COLO829 (cell line): ENCODE measurements around the gene ZNF831.

Experiments
- DNase-seq: peaks from one replicate; pipeline ENCODE4 v3.0.0; 2012; ENCODE audit warnings: low spot score

Gene ZNF831

GRCh38 chr20:59179988-59180387, 16.4 kb downstream of the ZNF831 start:
- DNase-seq = no peak

DNA sequence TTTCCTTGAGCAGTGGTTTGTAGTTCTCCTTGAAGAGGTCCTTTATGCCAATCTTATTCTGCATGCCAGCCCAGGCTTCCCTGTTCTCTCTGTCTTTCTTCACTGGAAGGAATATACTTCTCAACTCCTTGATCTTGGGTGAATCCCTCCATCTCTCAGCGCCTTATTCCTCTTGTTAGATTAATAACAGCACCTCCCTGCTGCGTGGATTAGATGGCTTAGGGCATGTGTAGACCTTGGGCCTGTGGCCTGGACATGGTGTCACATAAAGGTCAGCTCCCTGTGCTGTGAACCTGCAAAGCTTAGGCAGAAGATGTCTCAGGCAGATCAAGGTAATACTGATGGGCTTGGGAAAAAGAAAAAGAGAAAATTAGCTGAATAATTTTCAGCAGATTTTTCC, 18.3 kb downstream of the ZNF831 start:
- no peak for DNase-seq

DNA sequence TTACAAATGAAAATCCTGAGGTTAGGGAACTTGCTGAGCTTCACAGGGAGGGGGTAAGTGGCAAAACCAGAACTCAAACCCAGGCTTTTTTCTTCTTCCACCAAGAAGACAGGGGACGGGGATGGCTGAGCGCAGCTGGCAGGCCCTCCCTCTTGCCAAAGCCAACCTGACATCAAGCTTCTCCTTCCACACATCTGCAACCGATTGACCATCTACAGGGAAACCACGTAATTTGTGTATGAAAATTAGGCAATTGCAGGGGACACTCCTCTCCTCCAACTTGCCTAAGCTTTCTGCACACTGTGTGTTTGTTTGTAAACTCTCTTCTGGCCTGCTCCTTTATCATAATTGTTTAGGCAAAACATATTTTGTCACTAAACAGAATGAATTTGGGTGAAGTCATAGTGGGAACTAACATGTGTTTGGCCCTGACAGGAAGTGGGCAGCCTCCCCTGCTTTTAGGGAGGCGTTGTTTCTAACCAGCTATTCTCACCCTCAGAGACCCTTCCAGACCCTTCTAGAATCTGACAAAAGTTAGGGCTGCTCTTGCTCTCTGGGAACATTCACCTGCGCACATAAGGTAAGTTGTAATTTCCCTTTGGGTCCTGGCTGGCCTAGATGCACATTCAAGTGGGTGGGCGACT, 18.9 kb downstream of the ZNF831 start:
- DNase-seq = no peak

- no peak for DNase-seq
Measured at GRCh38 chr20:59183751-59184150, 20.1 kb downstream of the ZNF831 start.

DNA sequence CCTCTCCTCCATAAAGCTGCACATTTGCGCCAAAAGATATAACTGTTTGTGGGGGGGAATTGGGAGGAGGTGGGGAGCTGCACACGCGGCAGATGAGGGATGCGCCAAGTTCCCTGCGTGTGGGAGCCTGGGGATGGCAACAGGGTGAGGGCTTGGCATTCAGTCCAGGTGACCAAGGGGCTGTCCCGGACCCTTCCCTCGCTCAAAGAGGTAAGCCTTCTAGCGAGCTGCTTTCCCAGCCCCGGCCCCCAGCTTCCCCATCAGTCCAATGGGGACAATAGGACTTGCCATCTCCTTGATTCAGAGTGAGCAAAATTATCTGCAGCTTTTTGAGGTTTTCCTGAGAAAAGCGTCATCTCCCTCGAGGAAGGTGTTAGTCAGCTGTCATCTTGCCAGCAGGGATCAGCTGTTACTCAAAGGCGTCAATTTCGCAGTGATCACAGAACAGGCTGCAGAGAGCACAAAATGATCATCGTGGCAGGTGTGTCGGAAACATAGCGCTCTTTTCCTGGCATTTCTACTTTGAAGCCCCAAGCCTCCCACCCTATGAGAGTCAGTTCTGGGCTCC, 21.3 kb downstream of the ZNF831 start:
- DNase-seq = no peak

DNA sequence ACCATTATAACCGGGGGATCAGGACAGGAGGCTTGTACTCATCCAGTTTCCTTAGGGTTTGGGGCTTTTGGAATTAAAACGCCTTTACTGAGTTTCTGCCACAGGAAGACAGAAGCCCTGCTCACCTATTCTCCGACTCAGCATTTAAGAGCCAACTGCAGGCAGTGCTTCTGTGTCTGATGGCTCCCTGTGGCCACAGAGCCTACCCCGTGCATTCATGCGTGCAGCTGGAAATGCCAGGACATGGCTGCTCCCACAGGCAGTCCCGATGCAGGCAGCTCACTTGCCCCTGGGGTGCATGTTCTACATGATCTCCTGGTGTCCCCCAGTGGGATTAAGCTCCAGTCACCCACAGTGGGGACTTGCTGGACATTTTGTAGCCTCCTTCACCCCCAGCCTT, 22.2 kb downstream of the ZNF831 start:
- DNase-seq = no peak

DNA sequence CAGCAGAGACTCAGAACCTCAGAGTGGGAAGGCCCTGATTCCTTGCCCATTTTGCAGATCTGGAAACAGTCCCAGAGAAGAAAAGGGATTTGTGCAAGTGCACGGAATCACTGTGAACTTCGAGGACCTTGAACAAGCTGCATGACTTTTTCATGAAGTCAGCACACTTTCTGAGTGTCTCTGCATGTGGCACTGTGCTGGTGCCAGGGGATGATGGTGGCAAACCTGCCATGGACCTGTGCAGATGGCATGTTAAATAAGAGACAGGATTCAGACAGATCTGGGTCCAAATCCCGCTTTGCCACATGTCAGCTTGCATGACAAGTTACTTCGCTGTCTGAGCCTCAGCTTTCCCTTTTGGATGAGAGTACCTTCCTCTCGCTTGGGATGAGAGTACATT, 26.8 kb downstream of the ZNF831 start:
- no peak for DNase-seq

DNA sequence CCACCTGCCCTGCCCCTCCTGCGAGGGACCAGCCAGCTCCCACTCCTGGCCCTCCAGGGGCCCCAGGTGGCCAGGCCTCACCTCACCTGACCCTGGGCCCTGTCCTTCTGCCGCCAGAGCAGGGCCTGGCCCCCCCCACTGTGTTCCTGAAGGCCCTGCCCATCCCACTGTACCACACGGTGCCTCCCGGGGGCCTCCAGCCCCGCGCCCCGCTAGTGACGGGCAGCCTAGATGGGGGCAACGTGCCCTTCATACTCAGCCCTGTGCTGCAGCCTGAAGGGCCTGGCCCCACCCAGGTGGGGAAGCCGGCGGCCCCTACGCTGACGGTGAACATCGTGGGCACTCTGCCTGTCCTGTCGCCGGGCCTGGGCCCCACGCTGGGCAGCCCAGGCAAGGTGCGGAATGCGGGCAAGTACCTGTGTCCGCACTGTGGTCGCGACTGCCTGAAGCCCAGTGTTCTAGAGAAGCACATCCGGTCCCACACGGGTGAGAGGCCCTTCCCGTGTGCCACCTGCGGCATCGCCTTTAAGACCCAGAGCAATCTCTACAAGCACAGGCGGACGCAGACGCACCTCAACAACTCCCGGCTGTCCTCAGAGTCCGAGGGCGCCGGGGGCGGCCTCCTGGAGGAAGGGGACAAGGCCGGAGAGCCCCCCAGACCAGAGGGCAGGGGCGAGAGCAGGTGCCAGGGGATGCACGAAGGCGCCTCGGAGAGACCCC, 27.6 kb downstream of the ZNF831 start:
- DNase-seq = no peak

DNA sequence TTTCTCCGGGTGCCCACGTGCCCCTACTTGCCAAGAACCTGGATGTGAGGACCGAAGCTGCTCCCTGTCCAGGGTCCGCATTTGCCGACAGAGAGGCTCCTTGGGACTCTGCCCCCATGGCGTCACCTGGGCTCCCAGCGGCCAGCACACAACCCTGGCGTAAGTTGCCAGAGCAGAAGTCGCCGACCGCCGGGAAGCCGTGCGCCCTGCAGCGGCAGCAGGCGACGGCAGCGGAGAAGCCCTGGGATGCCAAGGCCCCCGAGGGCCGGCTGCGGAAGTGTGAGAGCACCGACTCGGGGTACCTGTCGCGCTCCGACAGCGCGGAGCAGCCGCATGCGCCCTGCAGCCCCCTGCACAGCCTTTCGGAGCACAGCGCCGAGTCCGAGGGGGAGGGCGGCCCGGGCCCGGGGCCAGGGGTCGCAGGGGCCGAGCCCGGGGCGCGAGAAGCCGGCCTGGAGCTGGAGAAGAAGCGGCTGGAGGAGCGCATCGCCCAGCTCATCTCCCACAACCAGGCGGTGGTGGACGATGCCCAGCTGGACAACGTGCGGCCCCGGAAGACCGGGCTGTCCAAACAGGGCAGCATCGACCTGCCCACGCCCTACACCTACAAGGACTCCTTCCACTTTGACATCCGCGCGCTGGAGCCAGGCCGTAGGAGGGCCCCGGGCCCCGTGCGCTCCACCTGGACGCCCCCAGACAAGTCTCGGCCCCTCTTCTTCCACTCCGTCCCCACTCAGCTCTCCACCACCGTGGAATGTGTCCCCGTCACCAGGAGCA, 28.3 kb downstream of the ZNF831 start:
- DNase-seq = no peak

GRCh38 chr20:59192533-59192896, 28.9 kb downstream of the ZNF831 start:
- DNase-seq = no peak

GRCh38 chr20:59193325-59193724, 29.7 kb downstream of the ZNF831 start:
- no peak for DNase-seq

- DNase-seq = no peak
Measured at GRCh38 chr20:59194023-59194935, 30.7 kb downstream of the ZNF831 start.

DNA sequence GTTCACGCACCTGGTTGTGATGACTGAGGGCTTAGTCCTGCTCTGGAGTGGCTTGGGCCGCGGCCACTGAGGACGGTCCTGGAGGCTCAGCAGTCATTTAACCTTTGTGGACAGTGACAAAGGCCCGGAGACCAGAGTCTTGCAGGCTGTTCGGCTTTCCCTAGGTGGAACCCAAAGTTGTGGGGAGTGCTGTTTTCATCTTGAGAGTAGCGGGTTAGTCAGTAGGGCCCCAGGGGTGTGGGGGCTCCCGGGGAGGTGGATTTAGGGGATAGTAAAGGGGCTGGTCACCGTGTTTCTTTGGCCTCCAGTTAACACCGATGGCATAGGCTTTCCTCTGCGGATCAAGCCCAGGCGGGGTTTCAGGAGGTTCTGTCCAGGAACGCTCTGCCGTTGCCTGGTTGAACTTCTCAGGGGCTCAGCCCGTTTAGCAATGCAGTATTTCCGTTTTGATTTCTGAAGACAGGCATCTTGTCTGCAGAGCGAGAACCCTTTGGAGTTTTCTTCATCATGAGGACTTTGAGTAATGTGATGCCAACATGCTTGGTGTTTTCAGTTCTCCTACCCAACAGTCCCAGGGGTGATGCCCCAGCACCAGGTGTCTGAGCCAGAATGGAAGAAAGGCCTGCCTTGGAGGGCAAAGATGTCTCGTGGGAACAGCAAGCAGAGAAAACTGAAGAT, 31.8 kb downstream of the ZNF831 start:
- no peak for DNase-seq

- peak; percentile 54 for DNase-seq
Measured at GRCh38 chr20:59204165-59204894, 40.7 kb downstream of the ZNF831 start.

DNA sequence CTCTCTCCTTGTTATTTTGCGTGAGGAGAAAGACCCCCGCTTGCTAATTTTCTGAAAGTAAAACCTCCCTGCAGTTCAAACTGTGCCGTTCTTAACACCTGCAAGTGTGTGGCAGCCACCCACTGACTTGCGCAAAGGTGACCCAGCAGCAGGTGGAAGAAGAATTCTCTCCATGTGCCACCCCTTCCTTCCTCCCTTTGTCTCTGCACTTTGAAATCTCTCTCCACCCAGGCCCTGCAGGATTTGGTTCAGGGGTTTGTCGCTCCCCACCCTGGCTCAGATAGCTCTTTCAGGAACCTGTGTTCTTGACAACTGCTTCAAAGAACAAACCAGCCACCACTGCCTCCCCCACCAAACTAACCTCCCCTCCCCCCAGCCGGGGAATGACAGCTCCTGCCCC, 41.4 kb downstream of the ZNF831 start:
- no peak for DNase-seq

GRCh38 chr20:59207235-59207634, 43.6 kb downstream of the ZNF831 start:
- DNase-seq = no peak

DNA sequence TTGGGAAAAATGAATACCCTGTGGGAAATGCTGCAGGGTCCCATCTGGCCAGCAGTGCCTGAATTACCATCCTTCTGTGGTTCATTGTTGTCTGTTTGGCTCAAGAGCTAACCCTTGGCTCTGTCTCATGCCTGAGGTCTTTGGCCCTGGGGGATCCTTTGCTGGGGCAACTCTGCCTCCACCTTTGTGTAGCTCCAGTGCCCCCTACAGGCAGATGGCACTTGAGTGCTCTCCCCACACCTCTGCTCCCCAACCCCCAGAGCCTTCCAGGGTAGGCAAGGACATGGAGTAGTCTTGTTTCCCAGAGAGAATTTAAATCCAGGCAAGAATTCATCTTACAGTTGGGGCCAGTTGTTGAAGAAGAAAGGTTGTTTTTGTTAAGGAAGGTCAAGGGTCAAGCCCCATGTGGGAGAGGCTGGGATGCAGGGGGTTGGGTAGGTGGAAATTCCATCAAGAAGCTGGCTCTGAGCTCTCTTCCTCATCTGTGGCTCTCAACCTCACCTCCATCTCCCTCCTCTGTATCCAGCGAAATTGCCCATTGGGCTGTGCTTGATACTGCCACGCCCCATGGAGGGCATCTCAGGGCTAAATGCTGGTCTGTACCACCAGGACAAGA, 44.2 kb downstream of the ZNF831 start:
- DNase-seq = peak; percentile 58

DNA sequence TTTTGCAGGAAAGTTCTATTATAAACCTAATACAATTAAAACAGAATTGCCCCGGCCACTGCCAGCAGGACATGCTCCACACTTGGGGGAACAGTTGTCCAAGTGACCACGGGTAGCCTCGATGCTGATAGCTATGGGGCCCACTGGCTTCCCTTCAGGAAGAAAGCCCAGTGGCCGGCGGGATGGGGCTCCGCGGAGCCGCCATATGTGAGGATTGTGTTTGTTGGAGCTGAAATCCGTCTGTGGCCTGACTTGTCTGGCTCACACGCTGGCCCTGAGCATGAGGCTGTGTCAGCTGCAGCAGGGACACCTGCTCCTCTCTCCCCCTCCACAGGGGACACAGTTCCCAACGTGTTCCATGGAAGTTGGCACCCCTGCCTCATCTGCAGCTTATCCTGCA, 46.6 kb downstream of the ZNF831 start:
- DNase-seq = no peak

DNA sequence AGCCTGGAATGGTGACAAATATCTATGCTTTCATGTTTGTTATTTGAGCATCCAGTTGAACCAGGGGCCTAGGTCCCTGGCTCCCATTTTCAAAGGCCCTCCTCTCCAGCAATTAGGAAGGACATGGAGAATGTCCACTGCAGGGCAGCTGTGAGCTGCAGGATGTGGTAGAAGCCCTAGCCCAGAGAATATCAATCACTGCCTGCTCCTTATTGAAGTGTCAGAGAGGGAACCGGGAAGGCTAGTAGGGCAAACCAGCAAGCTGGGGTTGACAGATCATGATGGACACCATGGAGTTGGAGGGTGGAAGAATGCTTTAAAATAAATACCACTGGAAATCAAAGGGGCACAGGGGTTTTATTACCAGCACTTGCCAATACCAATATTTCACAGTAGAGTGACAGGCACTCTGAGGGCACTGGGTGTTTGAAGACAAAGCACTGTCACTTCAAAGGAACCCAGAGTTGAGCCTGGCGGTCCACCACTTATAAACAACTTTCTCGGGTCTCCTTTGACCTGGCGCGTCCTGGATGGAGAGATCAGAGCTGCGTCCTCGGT, 47.7 kb downstream of the ZNF831 start:
- DNase-seq = no peak

GRCh38 chr20:59214073-59214472, 50.5 kb downstream of the ZNF831 start:
- DNase-seq = no peak
